ENCODE results near the gene SLC5A4. TPM values are rescaled to one million over a fixed set of nuclear protein-coding genes. Genes with fewer than 3 reads are reported as not detected.

Gene SLC5A4
- total and polyA plus RNA-seq, 2 of the 4 experiments (the other 2 are of a cell fraction) = 0.10 to 0.18 TPM

- H3K4me2 ChIP-seq (ENCODE audit: low read depth, low read length) = no peak overlapping the region
- in situ Hi-C loops (cut with MboI; ENCODE audit: low sequenced_read_pairs) (no loop called here), dilution Hi-C loops (cut with HindIII; ENCODE audit: low sequenced_read_pairs, unreplicated experiment) (no loop called here), intact Hi-C loops (cut with micrococcal nuclease) (no loop called here)
- H3K79me1 ChIP-seq (ENCODE audit: low read depth in 1 of 2, low read length in 2 of 2) = no peaks in the 10 kb centered on the region
- H3K36me3 ChIP-seq (ENCODE audit: control insufficient read depth, insufficient read depth, low read length) = no peaks in the 10 kb centered on the region
- no peak overlapping the region for H3K23ac ChIP-seq (ENCODE audit: low read depth, low read length)
- no peak for ATAC-seq (ENCODE audit: low read depth)
- DNase-seq = no peak
- peaks cover 16% of the 10 kb centered on the region; the same call in 1 of the 2 replicates for H3K27me3 ChIP-seq (ENCODE audit: control insufficient read depth, insufficient read depth, low read length)
- no peak overlapping the region for H2AFZ ChIP-seq (replicated peaks; ENCODE audit: low read length, poor library complexity)
- H3K27ac ChIP-seq (ENCODE audit: insufficient read depth, low read length) = no peak overlapping the region
- H2BK15ac ChIP-seq (ENCODE audit: low read depth, low read length) = no peak overlapping the region
- ChIA-PET POLR2A (ENCODE audit: unreplicated experiment) (no interaction called here), CTCF (no interaction called here)
- WGBS, 2 experiments (ENCODE audit: extremely low coverage in 2 of 2, insufficient read length in 1 of 2) = 79% methylated on average over 2 of the region's 7 CpGs; no CpG with 5 or more reads in 1 of the 2 experiments
- no peak overlapping the region for H2BK5ac ChIP-seq (ENCODE audit: low read depth, low read length, poor library complexity, severe bottlenecking)
- no peaks in the 10 kb centered on the region for H3K9me1 ChIP-seq (ENCODE audit: insufficient read depth, low read length)
- no peak overlapping the region for H3K14ac ChIP-seq (replicated peaks; ENCODE audit: low read depth, low read length)
- H4K8ac ChIP-seq (ENCODE audit: low read depth in 2 of 2, low read length in 2 of 2) = no peak overlapping the region
- no peaks in the 10 kb centered on the region for H3K9me3 ChIP-seq (ENCODE audit: control insufficient read depth, insufficient read depth, low read length)
- no peak overlapping the region for H2BK120ac ChIP-seq (ENCODE audit: low read depth, low read length)
- no peak overlapping the region for H3K4ac ChIP-seq (ENCODE audit: low read depth, low read length)
- TF ChIP-seq FOS (IDR thresholded peaks at IDR 0.05; ENCODE audit: low read depth, low read length) = no peak
- no peak for TF ChIP-seq RCOR1 (IDR thresholded peaks at IDR 0.05; ENCODE audit: insufficient replicate concordance, low read length)
- no peak for TF ChIP-seq NFE2L2 (IDR thresholded peaks at IDR 0.05; ENCODE audit: low read depth, low read length)
- TF ChIP-seq MAZ (IDR thresholded peaks at IDR 0.05; ENCODE audit: borderline replicate concordance, low read depth, low read length) = no peak
- no peak for TF ChIP-seq BHLHE40 (IDR thresholded peaks at IDR 0.05; ENCODE audit: low read depth, low read length)
- no peak for TF ChIP-seq MXI1 (IDR thresholded peaks at IDR 0.05; ENCODE audit: borderline replicate concordance, low read depth, low read length)
- TF ChIP-seq CEBPB (IDR thresholded peaks at IDR 0.05; ENCODE audit: low read depth, low read length) = no peak
- TF ChIP-seq RFX5 (IDR thresholded peaks at IDR 0.05; ENCODE audit: low read depth, low read length) = no peak
- TF ChIP-seq SMC3 (IDR thresholded peaks at IDR 0.05; ENCODE audit: low read depth, low read length) = no peak
- TF ChIP-seq USF2 (IDR thresholded peaks at IDR 0.05; ENCODE audit: low read depth, low read length) = no peak
- TF ChIP-seq MAFK (IDR thresholded peaks at IDR 0.05; ENCODE audit: low read depth, low read length) = no peak
- TF ChIP-seq ELK1 (IDR thresholded peaks at IDR 0.05; ENCODE audit: borderline replicate concordance, low read depth, low read length) = no peak
- TF ChIP-seq CHD1 (IDR thresholded peaks at IDR 0.05; ENCODE audit: low read depth, low read length) = no peak
- no peak for TF ChIP-seq POLR2A (IDR thresholded peaks at IDR 0.05; ENCODE audit: low read depth, low read length)
- H3K18ac ChIP-seq (ENCODE audit: low read depth, low read length) = no peak overlapping the region
- no peaks in the 10 kb centered on the region for H4K20me1 ChIP-seq (ENCODE audit: insufficient read depth, low read length)
- no peak overlapping the region for H4K91ac ChIP-seq (ENCODE audit: insufficient read depth, low read depth, low read length)
- no peak overlapping the region for H2AK9ac ChIP-seq (replicated peaks; ENCODE audit: low read depth, low read length, poor library complexity)
- H4K5ac ChIP-seq (ENCODE audit: low read depth, low read length) = no peak overlapping the region
- no peak overlapping the region for H3K9ac ChIP-seq (ENCODE audit: low read depth, low read length)
- H3K4me3 ChIP-seq (ENCODE audit: insufficient read depth, low read depth, low read length) = no peak overlapping the region
- H2BK20ac ChIP-seq (ENCODE audit: low read depth, low read length) = no peak overlapping the region
- no peak overlapping the region for H2AK5ac ChIP-seq (ENCODE audit: low read depth, low read length)
- H3K4me1 ChIP-seq (ENCODE audit: control insufficient read depth, insufficient read depth, low read length) = no peaks in the 10 kb centered on the region
- BruUV-seq (replicated peaks) = no TSS peak
- no peak overlapping the region for H3K56ac ChIP-seq (ENCODE audit: extremely low read depth, insufficient read depth, low read length)
Observed at GRCh38 chr22:32199961-32200360, 55.2 kb downstream of the SLC5A4 start.

All from IMR-90 (cell line).